ENCODE results near the gene ZNF414. TPM values are rescaled to one million over a fixed set of nuclear protein-coding genes. Genes with fewer than 3 reads are reported as not detected.

Gene ZNF414
- total RNA-seq, 4 donors from 2014 or later = 10.4 to 43.7 (median 18.0) TPM

DNA sequence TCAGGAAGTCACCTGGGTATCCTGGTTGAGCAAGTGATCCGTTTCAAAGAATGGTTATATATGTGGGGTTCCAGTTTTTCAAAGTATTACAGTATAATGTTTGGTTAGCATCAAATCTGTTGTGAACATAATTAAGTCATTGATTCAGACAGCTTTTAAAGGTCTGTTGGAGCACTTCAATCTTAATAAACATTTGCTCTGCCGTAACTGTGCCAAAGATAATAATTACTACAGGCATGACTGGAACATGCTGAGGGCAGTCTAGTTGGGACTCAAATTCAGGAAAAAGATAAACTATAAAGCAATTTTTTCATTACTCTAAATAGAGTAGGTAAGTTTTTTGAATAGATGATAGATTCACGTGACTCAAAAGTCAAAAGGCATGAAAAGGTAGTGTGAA is 45.8 kb downstream of the ZNF414 start:
- H3K4me1 ChIP-seq = no peaks in the 10 kb centered on the region
- H3K27ac ChIP-seq = no peak overlapping the region
- no peak overlapping the region for H3K4me3 ChIP-seq
- 88% methylated on average over 3 of the region's 3 CpGs for WGBS
- no peaks in the 10 kb centered on the region for H3K9me3 ChIP-seq
- H3K27me3 ChIP-seq = no peaks in the 10 kb centered on the region
- TF ChIP-seq EP300 (IDR thresholded peaks at IDR 0.05) (no peak), POLR2AphosphoS5 (IDR thresholded peaks at IDR 0.05) (no peak), POLR2A (IDR thresholded peaks at IDR 0.05) (no peak)
- TF ChIP-seq, protein P1, sequence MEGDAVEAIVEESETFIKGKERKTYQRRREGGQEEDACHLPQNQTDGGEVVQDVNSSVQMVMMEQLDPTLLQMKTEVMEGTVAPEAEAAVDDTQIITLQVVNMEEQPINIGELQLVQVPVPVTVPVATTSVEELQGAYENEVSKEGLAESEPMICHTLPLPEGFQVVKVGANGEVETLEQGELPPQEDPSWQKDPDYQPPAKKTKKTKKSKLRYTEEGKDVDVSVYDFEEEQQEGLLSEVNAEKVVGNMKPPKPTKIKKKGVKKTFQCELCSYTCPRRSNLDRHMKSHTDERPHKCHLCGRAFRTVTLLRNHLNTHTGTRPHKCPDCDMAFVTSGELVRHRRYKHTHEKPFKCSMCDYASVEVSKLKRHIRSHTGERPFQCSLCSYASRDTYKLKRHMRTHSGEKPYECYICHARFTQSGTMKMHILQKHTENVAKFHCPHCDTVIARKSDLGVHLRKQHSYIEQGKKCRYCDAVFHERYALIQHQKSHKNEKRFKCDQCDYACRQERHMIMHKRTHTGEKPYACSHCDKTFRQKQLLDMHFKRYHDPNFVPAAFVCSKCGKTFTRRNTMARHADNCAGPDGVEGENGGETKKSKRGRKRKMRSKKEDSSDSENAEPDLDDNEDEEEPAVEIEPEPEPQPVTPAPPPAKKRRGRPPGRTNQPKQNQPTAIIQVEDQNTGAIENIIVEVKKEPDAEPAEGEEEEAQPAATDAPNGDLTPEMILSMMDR (IDR thresholded peaks at IDR 0.05) = no peak
- DNase-seq (ENCODE audit: low spot score in 2 of 2) = no peak
- H3K36me3 ChIP-seq = peaks cover 96% of the 10 kb centered on the region

DNA sequence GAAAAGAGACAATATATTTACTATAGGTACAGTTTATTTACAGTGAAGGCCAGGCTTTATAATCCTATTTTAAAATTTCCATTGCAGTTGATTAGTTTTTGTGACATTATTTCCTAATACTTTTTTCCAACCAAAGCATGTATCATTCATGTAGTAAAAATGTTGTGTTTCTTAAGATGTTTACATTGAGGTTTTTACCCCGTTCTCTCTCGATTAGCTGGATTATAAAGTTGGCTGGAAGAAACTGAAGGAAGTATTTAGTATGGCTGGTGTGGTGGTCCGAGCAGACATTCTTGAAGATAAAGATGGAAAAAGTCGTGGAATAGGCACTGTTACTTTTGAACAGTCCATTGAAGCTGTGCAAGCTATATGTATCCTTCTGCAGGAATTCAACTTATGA is 47.9 kb downstream of the ZNF414 start:
- Histone ChIP-seq H3K36me3 (peaks cover 75% of the 10 kb centered on the region), H3K4me3 (no peak overlapping the region), H3K27ac (no peak overlapping the region), H3K27me3 (no peaks in the 10 kb centered on the region), H3K4me1 (peaks cover 17% of the 10 kb centered on the region), H3K9me3 (no peaks in the 10 kb centered on the region)
- TF ChIP-seq EP300 (IDR thresholded peaks at IDR 0.05) (no peak), POLR2AphosphoS5 (IDR thresholded peaks at IDR 0.05) (no peak), POLR2A (IDR thresholded peaks at IDR 0.05) (no peak)
- TF ChIP-seq, protein P1 (IDR thresholded peaks at IDR 0.05) = no peak
- 93% methylated on average over 4 of the region's 4 CpGs for WGBS
- no peak for DNase-seq (ENCODE audit: low spot score in 2 of 2)

DNA sequence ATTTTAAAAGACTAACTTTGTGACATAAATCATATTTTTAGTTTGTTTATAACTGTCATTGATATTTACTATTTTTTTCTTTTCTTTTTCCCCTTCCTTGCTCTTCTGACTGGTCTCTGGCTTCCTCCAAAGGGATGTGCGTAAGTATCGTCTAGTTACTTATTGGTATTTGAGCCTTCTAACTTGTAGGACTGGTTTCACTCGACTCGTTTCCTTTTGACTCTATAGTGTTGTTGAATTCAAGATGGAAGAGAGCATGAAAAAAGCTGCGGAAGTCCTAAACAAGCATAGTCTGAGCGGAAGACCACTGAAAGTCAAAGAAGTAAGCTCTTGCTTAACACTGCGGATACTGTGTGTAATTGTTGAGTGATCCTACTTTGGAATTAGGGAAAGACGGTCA is 50.6 kb downstream of the ZNF414 start:
- peaks cover 49% of the 10 kb centered on the region for H3K36me3 ChIP-seq
- 78% methylated on average over 8 of the region's 8 CpGs for WGBS

DNA sequence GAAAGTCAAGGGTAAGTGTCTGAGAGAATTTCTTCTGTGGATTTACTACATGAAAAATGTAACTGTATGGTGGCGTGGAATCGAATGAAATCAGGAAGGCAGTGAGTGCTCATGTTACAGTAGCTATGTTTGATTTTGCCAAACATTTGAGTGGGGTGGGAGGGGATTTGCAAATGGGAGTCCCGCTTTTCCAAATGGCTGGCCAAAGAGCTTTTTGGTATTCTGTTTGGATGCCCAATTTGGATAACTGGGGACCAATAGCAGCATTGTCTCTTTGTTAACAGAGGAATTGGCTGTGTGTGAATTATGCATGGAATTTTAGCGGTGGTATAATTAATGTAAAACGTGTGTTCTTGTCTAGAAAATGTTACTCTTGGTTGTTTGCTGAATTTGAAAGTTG is 51.4 kb downstream of the ZNF414 start:
- Histone ChIP-seq H3K27ac (no peak overlapping the region), H3K4me3 (no peak overlapping the region), H3K27me3 (no peaks in the 10 kb centered on the region), H3K4me1 (peaks cover 43% of the 10 kb centered on the region), H3K36me3 (peaks cover 41% of the 10 kb centered on the region), H3K9me3 (no peaks in the 10 kb centered on the region)
- WGBS = 71% methylated on average over 5 of the region's 5 CpGs
- DNase-seq (ENCODE audit: low spot score in 2 of 2) = no peak
- TF ChIP-seq, protein P1 (IDR thresholded peaks at IDR 0.05) = no peak
- TF ChIP-seq POLR2A (IDR thresholded peaks at IDR 0.05) = no peak
- no peak for TF ChIP-seq POLR2AphosphoS5 (IDR thresholded peaks at IDR 0.05)
- no peak for TF ChIP-seq EP300 (IDR thresholded peaks at IDR 0.05)

More for the DNA sequence above, 50.6 kb downstream of the ZNF414 start:
- H3K9me3 ChIP-seq = no peaks in the 10 kb centered on the region
- no peak for DNase-seq (ENCODE audit: low spot score in 2 of 2)
- no peak overlapping the region for H3K4me3 ChIP-seq
- H3K27me3 ChIP-seq = no peaks in the 10 kb centered on the region
- no peak overlapping the region for H3K27ac ChIP-seq
- TF ChIP-seq EP300 (IDR thresholded peaks at IDR 0.05) (no peak), POLR2AphosphoS5 (IDR thresholded peaks at IDR 0.05) (no peak), POLR2A (IDR thresholded peaks at IDR 0.05) (no peak)
- TF ChIP-seq, protein P1 (IDR thresholded peaks at IDR 0.05) = no peak
- H3K4me1 ChIP-seq = peaks cover 43% of the 10 kb centered on the region

DNA sequence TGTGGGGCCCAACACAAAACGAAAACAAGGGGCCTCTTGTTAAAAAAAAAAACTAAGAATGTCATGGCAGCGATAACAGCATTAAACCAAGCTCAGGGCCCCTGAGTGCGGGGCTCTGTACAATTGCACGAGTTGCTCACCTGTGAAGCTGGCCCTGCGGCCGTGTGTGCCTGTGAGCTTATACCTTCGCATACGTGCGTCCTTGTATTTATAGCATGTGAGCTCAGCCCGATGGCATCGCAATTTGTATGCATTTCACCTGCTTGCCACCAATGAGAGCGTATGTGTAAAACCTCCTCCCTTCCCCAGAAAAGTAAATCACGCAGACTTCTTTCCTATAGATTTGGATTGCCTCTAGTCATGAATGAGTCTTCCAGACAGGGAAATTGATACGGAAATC is 52.1 kb downstream of the ZNF414 start:
- H3K4me1 ChIP-seq = peaks cover 47% of the 10 kb centered on the region
- no peaks in the 10 kb centered on the region for H3K27me3 ChIP-seq
- no peak for TF ChIP-seq POLR2A (IDR thresholded peaks at IDR 0.05)
- no peak for TF ChIP-seq EP300 (IDR thresholded peaks at IDR 0.05)
- TF ChIP-seq, protein P1 (IDR thresholded peaks at IDR 0.05) = no peak
- no peak for TF ChIP-seq POLR2AphosphoS5 (IDR thresholded peaks at IDR 0.05)
- WGBS = 82% methylated on average over 14 of the region's 14 CpGs
- no peak overlapping the region for H3K27ac ChIP-seq
- H3K9me3 ChIP-seq = no peaks in the 10 kb centered on the region
- no peak overlapping the region for H3K4me3 ChIP-seq
- peaks cover 34% of the 10 kb centered on the region for H3K36me3 ChIP-seq
- no peak for DNase-seq (ENCODE audit: low spot score in 2 of 2)

Measured in suprapubic skin (tissue), 4 donors.